Esophagus muscularis mucosa (tissue), 3 donors: ENCODE data around the gene MDM1.

Experiments
- POLR2A ChIP-seq: fragments of 450-650 bp; IDR thresholded peaks from one replicate; pipeline ENCODE4 v1.6.1; 2017; ENCODE audit warnings: antibody characterized with exemption, moderate library complexity, mild to moderate bottlenecking, low read depth
- POLR2AphosphoS5 ChIP-seq, 2 donors: sonication (generic); formaldehyde crosslinking; IDR thresholded peaks; one replicate each; pipeline ENCODE4 v1.6.1; 2017; ENCODE audit warnings: antibody characterized with exemption in 2 of 2
- TF ChIP-seq, protein P1 (sequence below), 3 experiments: fragments of 200-600 bp in 2 of 3; fragments of 450-650 bp in 1 of 3; sonication (generic) in 2 of 3; IDR thresholded peaks; one replicate each; pipeline ENCODE4 v1.5.1; 2017 to 2019; ENCODE audit warnings: antibody characterized with exemption in 3 of 3, mild to moderate bottlenecking in 2 of 3, moderate library complexity in 1 of 3

DNA sequence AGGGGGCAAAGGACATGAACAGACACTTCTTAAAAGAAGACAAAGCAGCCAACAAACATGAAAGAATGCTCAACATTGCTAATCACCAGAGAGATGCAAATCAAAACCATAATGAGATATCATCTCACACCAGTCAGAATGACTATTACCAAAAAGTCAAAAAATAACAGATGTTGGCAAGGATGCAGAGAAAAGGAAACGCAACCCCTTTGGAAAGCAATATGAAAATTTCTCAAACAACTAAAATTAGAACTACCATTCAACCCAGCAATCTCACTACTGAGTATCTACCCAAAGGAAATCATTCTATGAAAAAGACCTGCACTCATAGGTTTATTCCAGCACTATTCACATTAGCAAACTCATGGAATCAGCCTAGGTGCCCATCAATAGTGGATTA lies 25.6 kb downstream of the MDM1 start:
- TF ChIP-seq, protein P1, sequence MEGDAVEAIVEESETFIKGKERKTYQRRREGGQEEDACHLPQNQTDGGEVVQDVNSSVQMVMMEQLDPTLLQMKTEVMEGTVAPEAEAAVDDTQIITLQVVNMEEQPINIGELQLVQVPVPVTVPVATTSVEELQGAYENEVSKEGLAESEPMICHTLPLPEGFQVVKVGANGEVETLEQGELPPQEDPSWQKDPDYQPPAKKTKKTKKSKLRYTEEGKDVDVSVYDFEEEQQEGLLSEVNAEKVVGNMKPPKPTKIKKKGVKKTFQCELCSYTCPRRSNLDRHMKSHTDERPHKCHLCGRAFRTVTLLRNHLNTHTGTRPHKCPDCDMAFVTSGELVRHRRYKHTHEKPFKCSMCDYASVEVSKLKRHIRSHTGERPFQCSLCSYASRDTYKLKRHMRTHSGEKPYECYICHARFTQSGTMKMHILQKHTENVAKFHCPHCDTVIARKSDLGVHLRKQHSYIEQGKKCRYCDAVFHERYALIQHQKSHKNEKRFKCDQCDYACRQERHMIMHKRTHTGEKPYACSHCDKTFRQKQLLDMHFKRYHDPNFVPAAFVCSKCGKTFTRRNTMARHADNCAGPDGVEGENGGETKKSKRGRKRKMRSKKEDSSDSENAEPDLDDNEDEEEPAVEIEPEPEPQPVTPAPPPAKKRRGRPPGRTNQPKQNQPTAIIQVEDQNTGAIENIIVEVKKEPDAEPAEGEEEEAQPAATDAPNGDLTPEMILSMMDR (IDR thresholded peaks at IDR 0.05): no peak
- TF ChIP-seq POLR2A (no peak), POLR2AphosphoS5 (IDR thresholded peaks at IDR 0.05) (no peak)
